ENCODE data around the gene PXK.
A peak's percentile ranks its signal among the peaks of the same experiment; 100 is the strongest.
"Not testable (repeated sequence)": the region's sequence is repeated elsewhere in the genome, so short reads cannot be mapped to it uniquely, and the experiment has no call there.

Gene PXK

GRCh38 chr3:58332575-58333188 is at the start of gene PXK:
TSS of gene PXK (plus strand) at chr3:58332892. CDS start at chr3:58332989, 97 bp downstream.
- peak; percentile 58 to 70 (median 62) for DNase-seq (ENCODE audit: low read depth in 3 of 3)

- DNase-seq (ENCODE audit: low read depth in 3 of 3), result no peak
Measured at GRCh38 chr3:58285334-58285733, 47.4 kb upstream of the PXK start.

- DNase-seq (ENCODE audit: low read depth in 3 of 3), result no peak
Measured at GRCh38 chr3:58287354-58287753, 45.3 kb upstream of the PXK start.

- no peak for DNase-seq (ENCODE audit: low read depth in 3 of 3)
Measured at GRCh38 chr3:58288011-58288728, 44.5 kb upstream of the PXK start.

GRCh38 chr3:58288964-58289613 is 43.6 kb upstream of the PXK start:
- DNase-seq (ENCODE audit: low read depth in 3 of 3), result not testable (repeated sequence)

GRCh38 chr3:58290446-58290845 is 42.2 kb upstream of the PXK start:
- DNase-seq (ENCODE audit: low read depth in 3 of 3), result not testable (repeated sequence)

- no peak for DNase-seq (ENCODE audit: low read depth in 3 of 3)
Measured at GRCh38 chr3:58291671-58292338, 40.9 kb upstream of the PXK start.

GRCh38 chr3:58292866-58293265 is 39.8 kb upstream of the PXK start:
- no peak for DNase-seq (ENCODE audit: low read depth in 3 of 3)

- no peak for DNase-seq (ENCODE audit: low read depth in 3 of 3)
Measured at GRCh38 chr3:58293516-58293915, 39.2 kb upstream of the PXK start.

GRCh38 chr3:58296269-58296668 is 36.4 kb upstream of the PXK start:
- DNase-seq (ENCODE audit: low read depth in 3 of 3), result no peak

GRCh38 chr3:58296843-58297242 is 35.8 kb upstream of the PXK start:
- no peak for DNase-seq (ENCODE audit: low read depth in 3 of 3)

- DNase-seq (ENCODE audit: low read depth in 3 of 3), result no peak
Measured at GRCh38 chr3:58298190-58298589, 34.5 kb upstream of the PXK start.

- DNase-seq (ENCODE audit: low read depth in 3 of 3), result no peak
Measured at GRCh38 chr3:58299075-58299474, 33.6 kb upstream of the PXK start.

- DNase-seq (ENCODE audit: low read depth in 3 of 3), result no peak
Measured at GRCh38 chr3:58299839-58300516, 32.7 kb upstream of the PXK start.

GRCh38 chr3:58305882-58306711 is 26.6 kb upstream of the PXK start, which contains the start of the genes HTD2 and RPP14:
TSS of gene HTD2 (plus strand) at chr3:58306520. CDS start at chr3:58317614, 11,094 bp downstream.
TSS of gene RPP14 (plus strand) at chr3:58306245. CDS start at chr3:58310330, 4,085 bp downstream.
- DNase-seq (ENCODE audit: low read depth in 3 of 3), result peak; percentile 97 to 98 (median 97)

- DNase-seq (ENCODE audit: low read depth in 3 of 3), result no peak
Measured at GRCh38 chr3:58307639-58308215, 25.0 kb upstream of the PXK start.

GRCh38 chr3:58308728-58309127 is 24.0 kb upstream of the PXK start:
- DNase-seq (ENCODE audit: low read depth in 3 of 3), result no peak

GRCh38 chr3:58317811-58318210 is 14.9 kb upstream of the PXK start:
- no peak for DNase-seq (ENCODE audit: low read depth in 3 of 3)

- no peak for DNase-seq (ENCODE audit: low read depth in 3 of 3)
Measured at GRCh38 chr3:58321791-58322190, 10.9 kb upstream of the PXK start.

GRCh38 chr3:58322793-58323192 is 9.9 kb upstream of the PXK start:
- no peak for DNase-seq (ENCODE audit: low read depth in 3 of 3)

All from stimulated activated CD4-positive, alpha-beta T cell treated with anti-CD3 and anti-CD28 coated beads, TNF-alpha, amount 100 ng/mL, for 4 hours (primary cell).